ENCODE results near the gene PLA1A.

The PLA1A gene

DNA sequence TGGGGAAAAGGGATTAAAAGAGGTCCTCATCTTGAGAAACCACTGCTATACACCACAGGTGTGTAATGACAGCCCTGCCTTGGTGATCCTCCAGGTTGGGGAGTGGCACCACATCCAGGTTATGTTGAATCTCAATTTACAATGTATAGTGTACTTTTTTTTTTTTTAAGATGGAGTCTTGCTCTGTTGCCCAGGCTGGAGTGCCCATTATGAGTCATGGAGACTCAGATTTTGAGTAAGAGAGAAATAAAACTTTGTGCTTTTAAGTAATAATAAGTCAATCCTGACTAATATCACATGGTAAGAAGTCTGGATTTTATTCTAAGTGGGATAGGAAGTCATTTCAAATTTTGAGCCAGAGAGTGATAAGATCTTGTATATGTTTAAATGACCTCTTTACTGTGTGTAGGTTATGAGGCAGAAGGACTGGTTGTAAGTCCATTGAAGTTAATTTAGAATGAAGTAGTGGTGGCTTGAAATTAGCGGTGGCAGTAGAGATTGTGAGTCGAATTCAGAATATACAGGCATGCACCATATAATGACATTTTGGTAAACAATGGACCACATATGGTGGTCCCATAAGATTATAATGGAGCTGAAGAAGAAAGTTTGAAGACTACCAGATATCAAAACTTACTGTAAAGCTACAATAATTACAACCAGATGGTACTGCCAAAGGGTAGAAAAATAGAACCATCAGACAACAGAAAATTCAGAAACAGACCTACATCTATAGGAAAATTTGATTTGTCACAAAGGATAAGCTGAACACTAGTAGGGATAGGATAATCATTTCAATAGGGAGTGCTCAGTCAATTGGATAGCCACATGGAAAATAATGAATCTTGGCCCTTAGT is 42.0 kb downstream of the PLA1A start:
- peaks cover 6% of the 10 kb centered on the region for H3K36me3 ChIP-seq (ENCODE audit: insufficient read depth, low read length)
- peaks cover 2% of the 10 kb centered on the region for H3K4me1 ChIP-seq (ENCODE audit: insufficient read depth, low read length)
- no peak overlapping the region for H2AFZ ChIP-seq (ENCODE audit: low read depth, low read length)
- H3K4me3 ChIP-seq (ENCODE audit: low read length): no peak overlapping the region
- H3K27me3 ChIP-seq (ENCODE audit: insufficient read depth, low read length): no peaks in the 10 kb centered on the region
- H3K9me3 ChIP-seq (ENCODE audit: low read length): no peaks in the 10 kb centered on the region

DNA sequence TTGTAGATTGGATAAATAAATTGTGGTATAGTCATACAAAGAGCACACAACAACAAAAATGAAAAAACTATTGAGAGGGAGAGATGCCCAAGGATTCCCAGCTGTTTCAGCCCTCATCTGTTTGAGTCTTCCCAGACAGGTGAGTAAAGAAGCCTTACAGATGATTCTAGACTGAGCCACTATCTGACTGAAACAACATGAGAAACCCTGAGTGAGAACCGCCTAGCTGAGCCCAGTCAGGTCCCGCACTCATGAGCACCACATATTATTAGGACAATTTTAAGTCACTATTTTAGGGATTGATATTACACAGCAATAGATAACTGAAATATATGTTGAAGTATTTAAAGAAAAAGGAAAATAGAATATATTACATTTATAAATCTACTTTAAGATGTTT is 43.7 kb downstream of the PLA1A start:
- H3K4me3 ChIP-seq (ENCODE audit: low read length): no peak overlapping the region
- H2AFZ ChIP-seq (ENCODE audit: low read depth, low read length): no peak overlapping the region
- peaks cover 6% of the 10 kb centered on the region for H3K36me3 ChIP-seq (ENCODE audit: insufficient read depth, low read length)
- H3K27me3 ChIP-seq (ENCODE audit: insufficient read depth, low read length): no peaks in the 10 kb centered on the region
- no peaks in the 10 kb centered on the region for H3K9me3 ChIP-seq (ENCODE audit: low read length)
- H3K4me1 ChIP-seq (ENCODE audit: insufficient read depth, low read length): peaks cover 2% of the 10 kb centered on the region

DNA sequence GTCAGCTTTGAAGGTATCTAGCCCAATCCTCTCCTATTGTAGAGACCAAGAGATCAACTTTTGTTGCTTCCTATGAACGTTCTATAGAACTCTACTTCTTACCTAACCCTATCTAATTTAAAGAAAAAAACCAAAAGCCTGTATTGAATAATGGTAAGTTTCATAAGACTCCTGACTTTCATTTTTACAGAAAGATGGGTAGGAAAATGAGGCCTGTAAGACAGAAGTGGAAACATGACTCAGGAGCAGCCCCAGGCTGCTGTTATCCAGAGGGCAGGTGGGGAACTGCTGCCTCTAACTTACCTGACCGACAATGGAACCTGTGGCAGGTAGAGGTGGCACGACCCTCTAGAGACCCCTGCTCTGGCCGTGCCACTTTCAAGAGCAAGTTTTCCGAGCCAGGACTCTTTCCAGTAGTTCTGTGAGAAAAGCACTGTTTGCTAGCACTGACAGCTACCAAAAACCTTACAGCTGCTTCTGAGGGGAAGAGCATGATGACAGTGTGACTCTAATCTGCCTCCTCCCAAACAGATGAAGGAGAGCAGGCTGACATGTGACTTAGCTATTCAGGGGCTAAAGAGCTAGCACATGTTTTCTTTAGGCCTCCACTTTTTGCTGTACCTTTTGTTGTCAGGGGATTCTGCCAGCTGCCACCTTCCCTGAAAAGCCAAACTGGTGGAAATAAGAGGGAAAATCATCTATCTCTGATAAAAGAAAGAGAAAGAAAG is 45.2 kb downstream of the PLA1A start:
- no peaks in the 10 kb centered on the region for H3K27me3 ChIP-seq (ENCODE audit: insufficient read depth, low read length)
- no peaks in the 10 kb centered on the region for H3K9me3 ChIP-seq (ENCODE audit: low read length)
- H3K36me3 ChIP-seq (ENCODE audit: insufficient read depth, low read length): peaks cover 6% of the 10 kb centered on the region
- peak overlapping the region; percentile 5 for H2AFZ ChIP-seq (ENCODE audit: low read depth, low read length)
- H3K4me3 ChIP-seq (ENCODE audit: low read length): no peak overlapping the region
- H3K4me1 ChIP-seq (ENCODE audit: insufficient read depth, low read length): peaks cover 2% of the 10 kb centered on the region

DNA sequence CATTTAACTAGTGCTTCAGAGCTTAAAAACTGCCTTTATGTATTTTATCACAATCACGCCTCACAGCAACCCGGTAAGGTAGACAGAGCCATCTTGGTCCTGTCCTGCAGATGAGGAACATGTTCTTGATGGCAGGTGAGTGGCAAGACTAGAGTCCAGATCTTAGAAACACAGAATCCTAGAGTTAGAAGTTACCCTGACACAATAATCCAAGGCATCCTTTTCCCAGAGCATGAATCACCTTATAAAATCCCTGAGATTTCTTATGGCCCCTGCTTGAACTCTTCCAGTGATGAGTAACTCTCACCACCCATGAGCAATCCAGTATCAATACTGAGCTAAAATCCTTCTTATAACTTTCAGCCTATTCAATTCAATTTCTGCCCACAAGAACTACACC is 45.8 kb downstream of the PLA1A start:
- peaks cover 6% of the 10 kb centered on the region for H3K36me3 ChIP-seq (ENCODE audit: insufficient read depth, low read length)

DNA sequence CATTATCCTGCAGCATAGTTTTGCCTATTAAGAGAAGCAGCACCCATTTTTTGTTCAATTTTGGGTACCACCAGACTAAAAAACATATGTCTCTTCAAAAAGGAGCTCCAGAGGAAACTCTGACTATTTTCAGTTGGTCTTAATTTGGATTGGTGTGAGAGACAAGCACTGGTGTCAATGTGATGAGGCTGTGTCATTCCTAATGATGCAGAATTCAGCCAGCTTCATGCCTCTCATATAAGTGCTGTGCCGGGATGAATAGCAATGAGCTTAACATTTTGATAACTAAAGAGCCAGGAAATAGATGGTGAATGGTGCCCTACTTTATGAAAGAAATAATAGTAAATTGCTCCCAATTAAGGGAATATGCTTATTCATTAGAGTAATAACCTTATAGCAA is 46.8 kb downstream of the PLA1A start:
- H3K36me3 ChIP-seq (ENCODE audit: insufficient read depth, low read length): peaks cover 6% of the 10 kb centered on the region
- H3K4me1 ChIP-seq (ENCODE audit: insufficient read depth, low read length): peaks cover 2% of the 10 kb centered on the region
- H3K4me3 ChIP-seq (ENCODE audit: low read length): no peak overlapping the region
- no peaks in the 10 kb centered on the region for H3K27me3 ChIP-seq (ENCODE audit: insufficient read depth, low read length)
- H3K9me3 ChIP-seq (ENCODE audit: low read length): no peaks in the 10 kb centered on the region
- no peak overlapping the region for H2AFZ ChIP-seq (ENCODE audit: low read depth, low read length)

More for the DNA sequence above, 45.8 kb downstream of the PLA1A start:
- Histone ChIP-seq H3K27me3 (ENCODE audit: insufficient read depth, low read length) (no peaks in the 10 kb centered on the region), H3K9me3 (ENCODE audit: low read length) (no peaks in the 10 kb centered on the region), H2AFZ (ENCODE audit: low read depth, low read length) (peak overlapping the region; percentile 5), H3K4me1 (ENCODE audit: insufficient read depth, low read length) (peaks cover 2% of the 10 kb centered on the region), H3K4me3 (ENCODE audit: low read length) (no peak overlapping the region)

DNA sequence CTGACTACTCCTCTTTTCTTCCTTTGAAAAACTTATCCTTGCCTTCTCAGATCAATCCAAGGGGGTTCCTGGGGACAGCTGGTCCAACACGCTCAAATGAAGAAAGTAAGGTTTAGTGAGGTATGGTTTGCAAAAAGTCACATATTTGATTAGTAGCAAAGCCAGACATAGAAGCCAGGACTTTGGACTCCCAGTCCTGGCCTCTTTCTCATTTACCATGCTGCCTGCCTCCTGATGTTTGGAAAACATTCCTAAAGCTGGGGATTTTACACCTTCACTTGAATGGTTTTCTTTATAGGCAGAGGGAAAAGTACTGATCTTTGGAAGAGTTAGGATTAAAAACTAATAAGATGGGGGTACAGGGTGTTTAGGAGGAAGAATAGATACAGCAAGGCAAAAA is 48.1 kb downstream of the PLA1A start:
- Histone ChIP-seq H3K4me3 (ENCODE audit: low read length) (no peak overlapping the region), H3K36me3 (ENCODE audit: insufficient read depth, low read length) (peaks cover 6% of the 10 kb centered on the region), H3K27me3 (ENCODE audit: insufficient read depth, low read length) (no peaks in the 10 kb centered on the region), H3K9me3 (ENCODE audit: low read length) (no peaks in the 10 kb centered on the region), H3K4me1 (ENCODE audit: insufficient read depth, low read length) (peaks cover 2% of the 10 kb centered on the region), H2AFZ (ENCODE audit: low read depth, low read length) (no peak overlapping the region)

DNA sequence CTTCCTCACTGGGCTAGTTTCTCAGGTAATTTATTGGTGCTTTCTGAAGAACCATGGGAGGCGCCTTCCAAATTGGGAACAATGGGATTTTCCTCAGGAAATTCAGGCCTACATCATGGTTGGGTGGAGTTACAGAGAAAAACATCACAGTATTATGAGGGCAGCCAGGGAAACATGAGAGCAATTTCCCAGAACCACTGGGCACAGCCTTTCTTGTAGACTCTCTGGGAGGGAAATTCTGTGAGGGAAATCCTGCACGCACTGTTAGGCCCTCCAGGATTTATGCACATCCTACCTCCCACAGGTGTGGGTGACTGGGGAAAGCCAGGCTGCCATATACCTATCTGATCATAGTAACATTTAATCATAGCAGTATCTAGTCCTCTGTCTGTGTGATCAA is 49.5 kb downstream of the PLA1A start:
- peaks cover 1% of the 10 kb centered on the region for H3K36me3 ChIP-seq (ENCODE audit: insufficient read depth, low read length)
- H3K9me3 ChIP-seq (ENCODE audit: low read length): no peaks in the 10 kb centered on the region
- H2AFZ ChIP-seq (ENCODE audit: low read depth, low read length): no peak overlapping the region
- H3K4me3 ChIP-seq (ENCODE audit: low read length): no peak overlapping the region
- H3K27me3 ChIP-seq (ENCODE audit: insufficient read depth, low read length): no peaks in the 10 kb centered on the region
- peaks cover 2% of the 10 kb centered on the region for H3K4me1 ChIP-seq (ENCODE audit: insufficient read depth, low read length)

DNA sequence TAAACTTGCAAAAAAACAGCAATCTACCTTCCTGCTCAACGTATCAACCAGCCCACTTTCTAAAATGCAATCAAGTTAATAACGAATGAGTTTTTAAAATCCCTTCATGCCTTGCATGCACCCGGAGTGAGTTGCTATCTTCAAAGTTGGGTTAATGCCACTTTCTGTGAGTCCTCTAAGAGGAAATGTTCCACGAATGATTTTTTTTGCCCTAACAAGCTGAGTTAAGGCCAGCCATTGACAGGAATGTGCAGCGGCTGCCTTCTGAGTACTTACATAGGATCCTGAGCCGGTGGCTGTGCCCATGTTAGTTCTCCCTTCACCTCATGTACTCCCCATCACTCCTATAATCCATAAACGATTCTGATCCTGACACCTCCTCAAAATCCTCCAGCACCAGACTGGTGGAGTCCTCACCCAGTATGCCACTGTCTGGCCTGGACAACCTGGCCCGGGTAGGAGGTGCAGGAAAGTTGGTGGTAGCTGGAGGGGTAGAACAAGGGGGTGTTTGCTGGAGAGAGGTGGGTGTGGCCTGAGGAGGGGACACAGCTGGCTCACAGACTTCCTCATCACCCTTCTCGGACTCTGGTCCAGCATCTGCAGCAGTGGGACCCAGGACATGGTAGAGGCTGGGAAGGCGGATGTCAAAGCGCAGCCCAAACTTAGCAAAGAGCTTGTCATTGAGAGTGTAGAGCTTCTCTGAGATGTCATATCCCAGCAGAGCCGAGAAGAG is 50.3 kb downstream of the PLA1A start:
- no peak overlapping the region for H2AFZ ChIP-seq (ENCODE audit: low read depth, low read length)
- no peak overlapping the region for H3K4me3 ChIP-seq (ENCODE audit: low read length)
- no peaks in the 10 kb centered on the region for H3K27me3 ChIP-seq (ENCODE audit: insufficient read depth, low read length)
- no peaks in the 10 kb centered on the region for H3K9me3 ChIP-seq (ENCODE audit: low read length)
- H3K4me1 ChIP-seq (ENCODE audit: insufficient read depth, low read length): peaks cover 2% of the 10 kb centered on the region
- no peaks in the 10 kb centered on the region for H3K36me3 ChIP-seq (ENCODE audit: insufficient read depth, low read length)

DNA sequence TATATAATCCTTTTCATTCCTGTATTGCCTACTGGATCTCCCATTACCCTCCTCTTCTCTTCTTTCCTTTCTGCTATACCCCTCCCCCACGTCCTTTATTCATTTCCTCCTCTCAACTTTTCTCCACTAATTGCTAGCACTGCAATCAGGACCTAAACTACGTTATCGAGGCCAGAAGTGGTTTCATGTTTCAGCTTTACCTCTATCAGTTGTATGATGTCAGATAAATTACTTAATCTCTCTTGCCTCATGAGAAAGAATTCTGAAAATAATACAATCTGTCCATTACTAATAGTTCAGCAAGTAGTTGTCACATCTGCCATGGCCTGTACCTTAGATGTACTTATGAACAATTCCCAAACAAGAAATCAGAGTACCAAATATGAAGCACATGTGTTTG is 52.1 kb downstream of the PLA1A start:
- H3K27me3 ChIP-seq (ENCODE audit: insufficient read depth, low read length): no peaks in the 10 kb centered on the region
- no peak overlapping the region for H3K4me3 ChIP-seq (ENCODE audit: low read length)
- no peaks in the 10 kb centered on the region for H3K4me1 ChIP-seq (ENCODE audit: insufficient read depth, low read length)
- no peaks in the 10 kb centered on the region for H3K36me3 ChIP-seq (ENCODE audit: insufficient read depth, low read length)
- no peaks in the 10 kb centered on the region for H3K9me3 ChIP-seq (ENCODE audit: low read length)
- no peak overlapping the region for H2AFZ ChIP-seq (ENCODE audit: low read depth, low read length)

DNA sequence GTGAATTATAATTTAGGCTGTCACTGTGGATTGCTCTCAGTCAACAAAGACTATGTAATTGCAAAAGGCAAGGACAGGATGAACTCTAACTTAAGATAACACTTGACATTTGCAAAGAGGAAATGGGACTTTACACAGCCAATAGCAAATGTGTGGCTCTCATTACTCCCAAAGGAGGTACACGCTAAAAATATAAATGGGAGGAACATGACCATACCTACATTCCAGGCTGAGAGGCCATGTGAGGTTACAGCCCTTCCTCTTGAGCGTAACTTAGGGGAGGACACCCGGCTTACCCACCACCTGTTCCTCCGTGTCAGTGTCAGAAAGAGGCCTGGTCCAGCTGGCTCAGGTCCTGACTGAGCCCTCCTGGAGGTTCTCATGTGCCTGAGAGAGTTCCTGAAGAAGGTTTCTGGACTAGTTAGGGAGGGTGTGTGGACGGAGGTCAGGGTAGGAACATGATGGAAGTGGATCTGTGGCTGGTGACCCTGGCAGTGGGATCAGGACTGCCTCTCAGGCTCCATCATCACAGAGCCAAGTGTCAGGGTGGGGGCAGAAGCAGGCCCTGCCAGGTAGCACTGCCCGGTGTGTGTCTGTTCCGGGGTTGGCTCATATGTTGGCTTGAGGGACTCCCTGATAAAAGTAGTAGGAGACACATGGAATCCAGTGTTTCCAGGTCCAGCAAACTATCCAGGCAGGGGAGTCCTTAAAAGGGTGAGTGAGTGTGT is 54.8 kb downstream of the PLA1A start:
- Histone ChIP-seq H3K36me3 (ENCODE audit: insufficient read depth, low read length) (no peaks in the 10 kb centered on the region), H3K9me3 (ENCODE audit: low read length) (no peaks in the 10 kb centered on the region), H3K4me3 (ENCODE audit: low read length) (no peak overlapping the region), H3K4me1 (ENCODE audit: insufficient read depth, low read length) (peaks cover 2% of the 10 kb centered on the region), H3K27me3 (ENCODE audit: insufficient read depth, low read length) (no peaks in the 10 kb centered on the region), H2AFZ (ENCODE audit: low read depth, low read length) (no peak overlapping the region)

DNA sequence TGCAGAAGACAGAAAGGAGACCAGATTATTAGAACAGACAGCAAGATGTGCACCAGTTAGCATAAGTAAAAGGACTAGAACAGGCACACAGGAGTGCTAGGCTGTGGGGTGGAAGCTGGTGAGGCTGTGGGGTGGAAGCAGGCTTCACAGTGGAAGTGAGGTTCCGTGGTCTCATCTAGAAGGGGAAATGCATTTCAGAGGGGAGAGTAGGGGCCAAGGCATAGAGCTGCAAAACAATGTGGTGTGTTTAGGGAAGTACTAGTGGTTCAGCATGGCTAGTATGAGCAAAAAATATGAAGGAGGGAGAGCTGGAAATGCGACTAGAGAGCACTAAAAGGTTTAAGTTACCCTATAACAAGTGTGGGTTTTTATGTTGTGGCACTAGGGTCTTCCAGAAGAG is 56.2 kb downstream of the PLA1A start:
- Histone ChIP-seq H2AFZ (ENCODE audit: low read depth, low read length) (no peak overlapping the region), H3K9me3 (ENCODE audit: low read length) (no peaks in the 10 kb centered on the region), H3K27me3 (ENCODE audit: insufficient read depth, low read length) (no peaks in the 10 kb centered on the region), H3K4me1 (ENCODE audit: insufficient read depth, low read length) (peaks cover 3% of the 10 kb centered on the region), H3K4me3 (ENCODE audit: low read length) (no peak overlapping the region), H3K36me3 (ENCODE audit: insufficient read depth, low read length) (no peaks in the 10 kb centered on the region)

DNA sequence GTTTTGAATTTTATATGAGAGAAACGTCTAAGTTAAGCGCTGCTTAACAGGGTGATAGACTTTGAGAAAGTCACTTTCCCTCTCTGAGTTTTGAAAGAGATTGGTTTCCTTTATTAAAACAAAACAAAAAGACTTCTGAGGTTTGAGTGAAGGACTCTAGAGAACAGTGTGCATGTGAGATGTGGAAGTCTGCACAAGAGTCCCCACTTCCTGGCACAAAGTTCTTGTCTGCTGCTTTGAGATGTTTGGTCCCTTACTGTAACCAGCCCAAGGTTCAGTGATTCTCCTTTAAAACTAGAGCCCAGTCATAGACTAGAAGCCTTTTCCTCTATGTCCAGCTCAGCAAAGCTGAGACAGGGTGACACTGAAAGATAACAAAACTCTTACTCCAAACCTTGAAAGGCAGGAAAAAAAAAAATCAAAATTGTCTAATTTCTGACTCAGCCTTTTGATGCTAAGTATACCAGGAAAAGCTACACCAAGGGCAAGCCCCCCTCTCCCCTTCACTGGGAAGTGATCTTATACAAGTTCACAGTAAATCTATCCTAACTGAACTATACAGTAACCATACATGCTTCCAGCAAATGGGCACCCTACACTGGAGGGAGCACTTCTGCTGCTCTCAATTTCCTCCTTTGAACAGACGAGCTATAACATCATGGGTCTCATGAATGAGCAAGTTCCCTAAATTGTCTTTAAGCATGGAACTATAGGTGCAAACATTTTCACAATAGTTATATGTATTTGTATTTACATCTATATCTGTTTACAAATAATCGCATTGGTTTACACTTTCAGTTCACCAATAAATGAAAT is 60.4 kb downstream of the PLA1A start:
- Histone ChIP-seq H3K4me1 (ENCODE audit: insufficient read depth, low read length) (peaks cover 3% of the 10 kb centered on the region), H3K36me3 (ENCODE audit: insufficient read depth, low read length) (no peaks in the 10 kb centered on the region), H3K9me3 (ENCODE audit: low read length) (no peaks in the 10 kb centered on the region), H3K4me3 (ENCODE audit: low read length) (no peak overlapping the region), H2AFZ (ENCODE audit: low read depth, low read length) (no peak overlapping the region), H3K27me3 (ENCODE audit: insufficient read depth, low read length) (no peaks in the 10 kb centered on the region)

All from neuron (in vitro differentiated cells).